ENCODE data around the gene EYA4. TPM values are rescaled to one million over a fixed set of nuclear protein-coding genes. Genes with fewer than 3 reads are reported as not detected.

The EYA4 gene
- polyA plus RNA-seq, 4 donors: 0.03 to 0.22 (median 0.22) TPM; not detected in 1

DNA sequence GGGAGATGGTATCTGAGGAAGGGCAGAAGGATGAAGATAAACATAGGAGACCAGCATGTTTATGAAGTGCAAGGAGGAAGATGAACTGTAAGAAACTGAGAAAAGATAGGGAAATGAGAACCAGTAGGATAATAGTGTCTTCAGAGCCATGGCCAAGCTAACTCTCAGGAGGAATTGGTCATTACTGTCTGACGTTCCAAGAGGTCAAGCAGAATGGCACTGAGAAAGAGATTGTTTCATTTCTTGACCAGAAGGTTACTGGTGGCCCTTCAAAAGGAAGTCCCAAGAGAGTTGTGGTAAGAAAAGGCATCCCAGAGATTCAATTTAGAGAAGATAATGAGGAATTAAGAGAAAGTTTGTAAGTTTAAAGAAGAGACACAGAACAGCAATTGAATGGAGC is 47.5 kb downstream of the EYA4 start:
- H3K4me3 ChIP-seq (ENCODE audit: low read depth in 1 of 3, low read length in 3 of 3): no peak overlapping the region
- H3K27me3 ChIP-seq (ENCODE audit: control insufficient read depth in 3 of 3, insufficient read depth in 3 of 3, low read length in 3 of 3): no peaks in the 10 kb centered on the region
- 39 to 62% (median 60%) methylated on average over 1 of the region's 1 CpG for WGBS, 3 donors
- DNase-seq: no peak
- FAIRE-seq: no peak
- H3K9me3 ChIP-seq (ENCODE audit: control insufficient read depth in 2 of 2, insufficient read depth in 1 of 2, low read depth in 1 of 2, low read length in 1 of 2): no peaks in the 10 kb centered on the region
- H3K36me3 ChIP-seq (ENCODE audit: control insufficient read depth in 3 of 3, insufficient read depth in 2 of 3, low read depth in 1 of 3, low read length in 3 of 3): no peaks in the 10 kb centered on the region
- H3K4me1 ChIP-seq (ENCODE audit: control insufficient read depth in 3 of 3, insufficient read depth in 2 of 3, low read depth in 1 of 3, low read length in 2 of 3): no peaks in the 10 kb centered on the region
- H3K27ac ChIP-seq (ENCODE audit: low read depth in 1 of 3, low read length in 2 of 3): no peak overlapping the region

- no peaks in the 10 kb centered on the region for H3K36me3 ChIP-seq (ENCODE audit: control insufficient read depth in 3 of 3, insufficient read depth in 2 of 3, low read depth in 1 of 3, low read length in 3 of 3)
- no peaks in the 10 kb centered on the region for H3K4me1 ChIP-seq (ENCODE audit: control insufficient read depth in 3 of 3, insufficient read depth in 2 of 3, low read depth in 1 of 3, low read length in 2 of 3)
- H3K4me3 ChIP-seq (ENCODE audit: low read depth in 1 of 3, low read length in 3 of 3): no peak overlapping the region
- no peaks in the 10 kb centered on the region for H3K27me3 ChIP-seq (ENCODE audit: control insufficient read depth in 3 of 3, insufficient read depth in 3 of 3, low read length in 3 of 3)
- FAIRE-seq (no peak), DNase-seq (no peak)
- 57 to 73% (median 59%) methylated on average over 5 of the region's 5 CpGs for WGBS, 3 donors
- no peaks in the 10 kb centered on the region for H3K9me3 ChIP-seq (ENCODE audit: control insufficient read depth in 2 of 2, insufficient read depth in 1 of 2, low read depth in 1 of 2, low read length in 1 of 2)
- no peak overlapping the region for H3K27ac ChIP-seq (ENCODE audit: low read depth in 1 of 3, low read length in 2 of 3)
Measured at GRCh38 chr6:133289733-133290306, 48.7 kb downstream of the EYA4 start.

DNA sequence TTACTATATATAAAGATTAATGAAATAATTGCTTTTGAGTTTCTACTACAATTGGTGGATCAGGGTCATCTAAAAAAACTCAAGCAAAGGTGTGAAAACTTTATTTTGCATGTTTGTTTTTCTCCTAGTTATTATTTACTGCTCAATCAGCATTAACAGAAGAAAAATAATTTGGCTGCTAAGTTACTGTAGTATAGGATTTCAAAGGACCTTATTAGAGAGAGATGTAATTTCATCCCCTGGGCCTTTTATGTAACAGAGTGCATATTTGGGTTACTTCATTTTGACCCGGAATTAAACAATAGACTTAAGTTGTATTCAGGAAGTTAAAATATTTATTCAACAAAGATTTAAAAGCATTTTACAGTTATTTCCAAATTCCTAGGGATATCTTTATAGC is 49.8 kb downstream of the EYA4 start:
- FAIRE-seq (no peak), DNase-seq (no peak)
- H3K27ac ChIP-seq (ENCODE audit: low read depth in 1 of 3, low read length in 2 of 3): no peak overlapping the region
- H3K9me3 ChIP-seq (ENCODE audit: control insufficient read depth in 2 of 2, insufficient read depth in 1 of 2, low read depth in 1 of 2, low read length in 1 of 2): no peaks in the 10 kb centered on the region
- no peaks in the 10 kb centered on the region for H3K27me3 ChIP-seq (ENCODE audit: control insufficient read depth in 3 of 3, insufficient read depth in 3 of 3, low read length in 3 of 3)
- WGBS, 3 donors: 66 to 75% (median 72%) methylated on average over 1 of the region's 1 CpG
- no peak overlapping the region for H3K4me3 ChIP-seq (ENCODE audit: low read depth in 1 of 3, low read length in 3 of 3)
- no peaks in the 10 kb centered on the region for H3K36me3 ChIP-seq (ENCODE audit: control insufficient read depth in 3 of 3, insufficient read depth in 2 of 3, low read depth in 1 of 3, low read length in 3 of 3)
- no peaks in the 10 kb centered on the region for H3K4me1 ChIP-seq (ENCODE audit: control insufficient read depth in 3 of 3, insufficient read depth in 2 of 3, low read depth in 1 of 3, low read length in 2 of 3)

DNA sequence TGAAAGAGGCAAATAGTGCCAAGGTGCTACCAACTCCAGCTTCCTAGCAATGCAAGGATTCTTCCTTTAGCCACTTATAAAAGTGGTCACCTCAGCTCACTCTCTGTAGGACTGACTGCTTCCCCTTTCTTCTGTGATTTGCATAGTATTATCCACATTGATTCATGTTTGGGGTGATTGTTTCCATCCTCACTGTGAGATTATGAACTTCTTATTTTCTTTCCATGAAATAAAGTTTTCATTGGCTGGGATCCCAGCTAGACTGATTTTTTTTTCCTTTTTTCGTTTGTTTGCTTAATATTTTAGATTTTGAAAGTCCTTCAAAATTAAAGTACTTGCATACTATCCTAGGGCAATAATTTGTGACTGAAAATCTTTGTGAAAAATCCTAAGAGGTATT is 50.5 kb downstream of the EYA4 start:
- H3K4me3 ChIP-seq (ENCODE audit: low read depth in 1 of 3, low read length in 3 of 3): no peak overlapping the region
- no peaks in the 10 kb centered on the region for H3K27me3 ChIP-seq (ENCODE audit: control insufficient read depth in 3 of 3, insufficient read depth in 3 of 3, low read length in 3 of 3)
- H3K27ac ChIP-seq (ENCODE audit: low read depth in 1 of 3, low read length in 2 of 3): no peak overlapping the region
- FAIRE-seq: no peak
- H3K36me3 ChIP-seq (ENCODE audit: control insufficient read depth in 3 of 3, insufficient read depth in 2 of 3, low read depth in 1 of 3, low read length in 3 of 3): no peaks in the 10 kb centered on the region
- no peaks in the 10 kb centered on the region for H3K9me3 ChIP-seq (ENCODE audit: control insufficient read depth in 2 of 2, insufficient read depth in 1 of 2, low read depth in 1 of 2, low read length in 1 of 2)
- 11 to 34% (median 13%) methylated on average over 1 of the region's 1 CpG for WGBS, 3 donors
- no peak for DNase-seq
- H3K4me1 ChIP-seq (ENCODE audit: control insufficient read depth in 3 of 3, insufficient read depth in 2 of 3, low read depth in 1 of 3, low read length in 2 of 3): no peaks in the 10 kb centered on the region

GRCh38 chr6:133297657-133298056 is 56.5 kb downstream of the EYA4 start:
- H3K4me3 ChIP-seq (ENCODE audit: low read depth in 1 of 3, low read length in 3 of 3): no peak overlapping the region
- WGBS, 3 donors: 53 to 77% (median 64%) methylated on average over 2 of the region's 2 CpGs
- FAIRE-seq: no peak
- H3K4me1 ChIP-seq (ENCODE audit: control insufficient read depth in 3 of 3, insufficient read depth in 2 of 3, low read depth in 1 of 3, low read length in 2 of 3): no peaks in the 10 kb centered on the region
- H3K27ac ChIP-seq (ENCODE audit: low read depth in 1 of 3, low read length in 2 of 3): no peak overlapping the region
- no peaks in the 10 kb centered on the region for H3K27me3 ChIP-seq (ENCODE audit: control insufficient read depth in 3 of 3, insufficient read depth in 3 of 3, low read length in 3 of 3)
- H3K36me3 ChIP-seq (ENCODE audit: control insufficient read depth in 3 of 3, insufficient read depth in 2 of 3, low read depth in 1 of 3, low read length in 3 of 3): no peaks in the 10 kb centered on the region
- no peaks in the 10 kb centered on the region for H3K9me3 ChIP-seq (ENCODE audit: control insufficient read depth in 2 of 2, insufficient read depth in 1 of 2, low read depth in 1 of 2, low read length in 1 of 2)
- DNase-seq: no peak

DNA sequence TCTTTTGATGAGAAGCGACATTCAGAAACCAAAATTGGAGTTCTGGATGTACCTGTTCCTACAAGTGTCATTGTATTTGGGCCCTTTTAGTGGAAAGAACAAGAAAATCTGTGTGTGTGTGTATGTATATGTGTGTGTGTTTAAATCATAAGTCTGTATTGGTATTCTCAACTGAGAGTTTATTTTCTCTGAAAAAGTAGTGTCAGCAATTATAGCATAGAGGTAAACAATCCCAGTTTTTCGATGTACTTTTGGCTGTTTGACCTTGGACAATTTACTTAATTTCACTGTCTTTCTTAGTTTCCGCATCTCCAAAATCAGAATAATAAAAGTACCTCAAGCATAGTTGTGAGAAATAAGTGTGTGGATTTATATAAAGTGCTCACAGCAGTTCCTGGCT is 57.2 kb downstream of the EYA4 start:
- DNase-seq (no peak), FAIRE-seq (no peak)
- H3K36me3 ChIP-seq (ENCODE audit: control insufficient read depth in 3 of 3, insufficient read depth in 2 of 3, low read depth in 1 of 3, low read length in 3 of 3): no peaks in the 10 kb centered on the region
- no peaks in the 10 kb centered on the region for H3K9me3 ChIP-seq (ENCODE audit: control insufficient read depth in 2 of 2, insufficient read depth in 1 of 2, low read depth in 1 of 2, low read length in 1 of 2)
- no peaks in the 10 kb centered on the region for H3K4me1 ChIP-seq (ENCODE audit: control insufficient read depth in 3 of 3, insufficient read depth in 2 of 3, low read depth in 1 of 3, low read length in 2 of 3)
- H3K4me3 ChIP-seq (ENCODE audit: low read depth in 1 of 3, low read length in 3 of 3): no peak overlapping the region
- WGBS, 3 donors: 72 to 86% (median 75%) methylated on average over 3 of the region's 3 CpGs
- H3K27ac ChIP-seq (ENCODE audit: low read depth in 1 of 3, low read length in 2 of 3): no peak overlapping the region
- no peaks in the 10 kb centered on the region for H3K27me3 ChIP-seq (ENCODE audit: control insufficient read depth in 3 of 3, insufficient read depth in 3 of 3, low read length in 3 of 3)

GRCh38 chr6:133298801-133299200 is 57.6 kb downstream of the EYA4 start:
- Histone ChIP-seq H3K27me3 (ENCODE audit: control insufficient read depth in 3 of 3, insufficient read depth in 3 of 3, low read length in 3 of 3) (no peaks in the 10 kb centered on the region), H3K27ac (ENCODE audit: low read depth in 1 of 3, low read length in 2 of 3) (no peak overlapping the region), H3K36me3 (ENCODE audit: control insufficient read depth in 3 of 3, insufficient read depth in 2 of 3, low read depth in 1 of 3, low read length in 3 of 3) (no peaks in the 10 kb centered on the region), H3K9me3 (ENCODE audit: control insufficient read depth in 2 of 2, insufficient read depth in 1 of 2, low read depth in 1 of 2, low read length in 1 of 2) (no peaks in the 10 kb centered on the region), H3K4me1 (ENCODE audit: control insufficient read depth in 3 of 3, insufficient read depth in 2 of 3, low read depth in 1 of 3, low read length in 2 of 3) (no peaks in the 10 kb centered on the region), H3K4me3 (ENCODE audit: low read depth in 1 of 3, low read length in 3 of 3) (no peak overlapping the region)
- DNase-seq: no peak
- 73 to 85% (median 78%) methylated on average over 4 of the region's 4 CpGs for WGBS, 3 donors
- FAIRE-seq: no peak

GRCh38 chr6:133300896-133301295 is 59.7 kb downstream of the EYA4 start:
- no peaks in the 10 kb centered on the region for H3K27me3 ChIP-seq (ENCODE audit: control insufficient read depth in 3 of 3, insufficient read depth in 3 of 3, low read length in 3 of 3)
- H3K4me1 ChIP-seq (ENCODE audit: control insufficient read depth in 3 of 3, insufficient read depth in 2 of 3, low read depth in 1 of 3, low read length in 2 of 3): no peaks in the 10 kb centered on the region
- H3K27ac ChIP-seq (ENCODE audit: low read depth in 1 of 3, low read length in 2 of 3): no peak overlapping the region
- H3K36me3 ChIP-seq (ENCODE audit: control insufficient read depth in 3 of 3, insufficient read depth in 2 of 3, low read depth in 1 of 3, low read length in 3 of 3): no peaks in the 10 kb centered on the region
- no peak overlapping the region for H3K4me3 ChIP-seq (ENCODE audit: low read depth in 1 of 3, low read length in 3 of 3)
- no peaks in the 10 kb centered on the region for H3K9me3 ChIP-seq (ENCODE audit: control insufficient read depth in 2 of 2, insufficient read depth in 1 of 2, low read depth in 1 of 2, low read length in 1 of 2)
- DNase-seq (no peak), FAIRE-seq (no peak)
- 63 to 83% (median 77%) methylated on average over 3 of the region's 3 CpGs for WGBS, 3 donors

DNA sequence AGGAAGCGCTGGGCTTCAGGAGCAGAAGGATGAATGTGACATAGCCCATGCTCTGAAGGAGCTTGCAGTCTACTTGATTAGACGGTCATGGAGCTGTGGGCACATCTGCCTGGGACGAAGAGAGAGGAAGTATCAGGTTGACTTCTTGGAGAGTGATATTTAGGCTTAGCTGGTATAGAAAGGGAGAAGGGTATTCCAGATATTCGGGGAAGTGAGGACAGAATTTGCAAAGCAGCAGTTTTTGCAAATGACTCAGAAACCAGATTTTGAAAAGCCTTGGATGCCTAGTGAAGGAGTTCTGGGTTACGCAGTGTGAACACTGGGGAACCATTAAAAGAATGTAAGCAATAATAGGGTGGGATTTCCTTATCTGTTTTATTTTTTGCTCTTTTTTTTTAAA is 60.7 kb downstream of the EYA4 start:
- FAIRE-seq (no peak), DNase-seq (no peak)
- Histone ChIP-seq H3K4me1 (ENCODE audit: control insufficient read depth in 3 of 3, insufficient read depth in 2 of 3, low read depth in 1 of 3, low read length in 2 of 3) (no peaks in the 10 kb centered on the region), H3K4me3 (ENCODE audit: low read depth in 1 of 3, low read length in 3 of 3) (no peak overlapping the region), H3K27ac (ENCODE audit: low read depth in 1 of 3, low read length in 2 of 3) (no peak overlapping the region), H3K27me3 (ENCODE audit: control insufficient read depth in 3 of 3, insufficient read depth in 3 of 3, low read length in 3 of 3) (no peaks in the 10 kb centered on the region), H3K9me3 (ENCODE audit: control insufficient read depth in 2 of 2, insufficient read depth in 1 of 2, low read depth in 1 of 2, low read length in 1 of 2) (no peaks in the 10 kb centered on the region), H3K36me3 (ENCODE audit: control insufficient read depth in 3 of 3, insufficient read depth in 2 of 3, low read depth in 1 of 3, low read length in 3 of 3) (no peaks in the 10 kb centered on the region)
- 79 to 87% (median 81%) methylated on average over 5 of the region's 5 CpGs for WGBS, 3 donors

Data from small intestine (tissue), 7 donors.